HG02623 (cell line): ENCODE results near the gene MRM3.
"Not testable (repeated sequence)": the region's sequence is repeated elsewhere in the genome, so short reads cannot be mapped to it uniquely, and the experiment has no call there.

Experiments
- ATAC-seq: cut with Tn5 transposase; IDR thresholded peaks from one replicate; pipeline ENCODE4 v1.9.1; 2021; ENCODE audit warnings: moderate library complexity; ENCODE audit not compliant: unreplicated experiment

Gene MRM3

GRCh38 chr17:819251-819650 is 37.1 kb downstream of the MRM3 start:
- no peak for ATAC-seq

- no peak for ATAC-seq
These were observed 41.3 kb downstream of the MRM3 start for GRCh38 chr17:823501-823902.

GRCh38 chr17:824378-824777 is 42.2 kb downstream of the MRM3 start:
- no peak for ATAC-seq

- no peak for ATAC-seq
These were observed 43.1 kb downstream of the MRM3 start for GRCh38 chr17:825216-825615.

GRCh38 chr17:826778-827177 is 44.6 kb downstream of the MRM3 start:
- no peak for ATAC-seq

- ATAC-seq, result no peak
These were observed 46.6 kb downstream of the MRM3 start for GRCh38 chr17:828761-829160.

GRCh38 chr17:829614-830013 is 47.5 kb downstream of the MRM3 start:
- ATAC-seq, result not testable (repeated sequence)

GRCh38 chr17:830381-830780 is 48.2 kb downstream of the MRM3 start:
- no peak for ATAC-seq

GRCh38 chr17:830950-831349 is 48.8 kb downstream of the MRM3 start:
- no peak for ATAC-seq

- no peak for ATAC-seq
These were observed 52.0 kb downstream of the MRM3 start for GRCh38 chr17:834136-834535.

GRCh38 chr17:835263-835662 is 53.1 kb downstream of the MRM3 start:
- no peak for ATAC-seq

- not testable (repeated sequence) for ATAC-seq
These were observed 53.6 kb downstream of the MRM3 start for GRCh38 chr17:835721-836120.

GRCh38 chr17:836151-836550 is 54.0 kb downstream of the MRM3 start:
- no peak for ATAC-seq

GRCh38 chr17:838486-838885 is 56.3 kb downstream of the MRM3 start:
- ATAC-seq, result no peak

GRCh38 chr17:841313-841712 is 59.2 kb downstream of the MRM3 start:
- ATAC-seq, result no peak
